ENCODE data around the gene CHADL.
"Not testable (repeated sequence)": the region's sequence is repeated elsewhere in the genome, so short reads cannot be mapped to it uniquely, and the experiment has no call there.

Gene CHADL

GRCh38 chr22:41263704-41264103 lies 23.0 kb upstream of the CHADL start:
- Mint-ChIP-seq H3K4me1 (peaks cover 6% of the 10 kb centered on the region), H3K36me3 (peaks cover 95% of the 10 kb centered on the region), H3K4me3 (no peak overlapping the region), H3K27ac (no peak overlapping the region), H3K9me3 (no peaks in the 10 kb centered on the region)
- DNase-seq (ENCODE audit: low spot score in 2 of 2) (no peak), ATAC-seq (no peak)

GRCh38 chr22:41262250-41262765 lies 21.6 kb upstream of the CHADL start:
- Mint-ChIP-seq H3K9me3 (no peaks in the 10 kb centered on the region), H3K36me3 (peaks cover 95% of the 10 kb centered on the region), H3K27ac (peak overlapping the region; percentile 61), H3K4me3 (no peak overlapping the region), H3K4me1 (peaks cover 6% of the 10 kb centered on the region)
- DNase-seq (ENCODE audit: low spot score in 2 of 2) (no peak), ATAC-seq (no peak)

GRCh38 chr22:41261541-41262249 lies 21.0 kb upstream of the CHADL start:
- H3K36me3 Mint-ChIP-seq: peaks cover 95% of the 10 kb centered on the region
- H3K4me3 Mint-ChIP-seq: no peak overlapping the region
- H3K9me3 Mint-ChIP-seq: no peaks in the 10 kb centered on the region
- peak overlapping the region; percentile 61 for H3K27ac Mint-ChIP-seq
- ATAC-seq: no peak
- no peak for DNase-seq (ENCODE audit: low spot score in 2 of 2)
- peaks cover 6% of the 10 kb centered on the region for H3K4me1 Mint-ChIP-seq

GRCh38 chr22:41260871-41261270 lies 20.1 kb upstream of the CHADL start:
- H3K27ac Mint-ChIP-seq: peak overlapping the region; percentile 23
- no peak for ATAC-seq
- no peaks in the 10 kb centered on the region for H3K9me3 Mint-ChIP-seq
- no peak for DNase-seq (ENCODE audit: low spot score in 2 of 2)
- H3K4me3 Mint-ChIP-seq: no peak overlapping the region
- peaks cover 6% of the 10 kb centered on the region for H3K4me1 Mint-ChIP-seq
- peaks cover 95% of the 10 kb centered on the region for H3K36me3 Mint-ChIP-seq

GRCh38 chr22:41259756-41260155 lies 19.0 kb upstream of the CHADL start:
- ATAC-seq; H3K4me3 Mint-ChIP-seq; H3K9me3 Mint-ChIP-seq; H3K4me1 Mint-ChIP-seq; DNase-seq (ENCODE audit: low spot score in 2 of 2); H3K27ac Mint-ChIP-seq: not testable (repeated sequence)
- peaks cover 95% of the 10 kb centered on the region for H3K36me3 Mint-ChIP-seq

DNA sequence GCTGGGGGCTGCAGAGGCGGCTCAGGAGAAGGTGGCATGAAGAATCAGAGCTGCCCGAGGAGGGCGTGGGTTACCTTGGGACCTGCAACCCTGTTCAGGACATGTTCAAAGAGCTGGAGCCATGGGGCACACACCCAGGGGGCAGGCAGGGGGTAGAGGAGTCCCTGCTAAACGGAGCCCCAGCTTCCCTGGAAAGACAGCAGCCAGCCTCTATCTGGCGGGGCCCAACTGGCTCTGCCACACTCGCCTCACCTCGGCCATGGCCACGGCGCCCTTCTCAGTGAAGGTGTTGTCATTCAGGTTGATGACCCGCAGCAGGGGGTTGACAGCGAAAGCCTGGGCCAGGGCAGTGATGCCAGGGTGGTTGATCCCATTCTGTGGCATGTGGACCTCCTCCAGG lies 17.0 kb upstream of the CHADL start:
- Mint-ChIP-seq H3K4me3 (no peak overlapping the region), H3K36me3 (peaks cover 97% of the 10 kb centered on the region), H3K27ac (no peak overlapping the region), H3K4me1 (no peaks in the 10 kb centered on the region), H3K9me3 (no peaks in the 10 kb centered on the region)
- ATAC-seq: no peak
- no peak for DNase-seq (ENCODE audit: low spot score in 2 of 2)

DNA sequence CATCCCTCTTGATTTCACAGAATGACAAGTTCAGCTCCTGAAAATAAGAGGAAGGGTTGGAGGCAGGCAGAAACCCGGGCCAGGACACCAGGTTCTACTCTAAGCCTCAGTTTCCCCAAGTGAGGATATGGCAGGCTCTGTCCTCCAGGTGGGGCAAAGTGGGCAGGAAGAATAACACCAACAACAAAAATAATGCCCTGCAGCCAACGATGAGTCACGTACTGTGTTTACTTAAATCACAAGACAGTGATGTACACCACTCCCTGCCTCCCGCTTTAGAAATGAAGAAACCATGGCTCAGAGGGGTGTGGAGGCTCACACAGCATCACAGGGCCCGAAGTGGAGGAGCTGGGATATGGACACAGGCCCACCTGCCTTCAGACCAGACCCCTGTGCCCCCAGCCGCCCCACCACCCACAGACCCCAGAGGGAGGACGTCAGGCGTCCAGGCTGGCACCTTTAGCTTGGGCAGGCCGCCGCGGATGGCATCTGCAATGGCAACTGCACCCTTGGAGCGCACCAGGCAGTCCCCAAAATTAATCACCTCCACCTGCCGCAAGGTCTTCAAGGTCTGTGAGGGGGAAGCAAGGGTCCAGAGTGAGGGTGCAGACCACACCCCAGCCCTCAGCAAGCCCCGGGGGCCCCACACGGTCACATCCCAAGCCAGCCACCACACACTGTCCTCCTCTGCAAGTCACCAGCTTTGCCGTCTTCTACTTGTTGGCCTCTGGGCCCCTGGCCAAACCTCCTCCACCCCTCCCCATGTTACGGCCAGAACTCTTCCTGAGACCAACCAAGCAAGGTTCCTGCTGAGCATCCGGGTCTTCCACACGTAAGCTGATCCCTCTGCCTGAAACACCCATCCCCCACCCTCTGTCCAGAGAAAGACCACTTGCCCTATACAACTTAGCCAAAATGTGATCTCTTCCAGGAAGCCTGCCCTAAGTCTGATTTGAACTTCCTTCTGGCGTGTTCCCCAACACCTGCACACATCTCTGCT lies 15.8 kb upstream of the CHADL start:
- Mint-ChIP-seq H3K27ac (no peak overlapping the region), H3K9me3 (no peaks in the 10 kb centered on the region), H3K36me3 (peaks cover 100% of the 10 kb centered on the region), H3K4me3 (no peak overlapping the region), H3K4me1 (no peaks in the 10 kb centered on the region)
- DNase-seq (ENCODE audit: low spot score in 2 of 2) (no peak), ATAC-seq (no peak)

- Mint-ChIP-seq H3K4me3 (no peak overlapping the region), H3K36me3 (peaks cover 100% of the 10 kb centered on the region), H3K4me1 (no peaks in the 10 kb centered on the region), H3K9me3 (no peaks in the 10 kb centered on the region), H3K27ac (peak overlapping the region; percentile 76)
- DNase-seq (ENCODE audit: low spot score in 2 of 2): no peak
- no peak for ATAC-seq
Observed at GRCh38 chr22:41254230-41254629, 13.5 kb upstream of the CHADL start.

GRCh38 chr22:41252365-41252764 lies 11.6 kb upstream of the CHADL start:
- Mint-ChIP-seq H3K36me3 (peaks cover 94% of the 10 kb centered on the region), H3K9me3 (no peaks in the 10 kb centered on the region)
- DNase-seq (ENCODE audit: low spot score in 2 of 2): no peak

GRCh38 chr22:41250127-41250526 lies 9.4 kb upstream of the CHADL start:
- Mint-ChIP-seq H3K4me3 (no peak overlapping the region), H3K27ac (no peak overlapping the region), H3K36me3 (peaks cover 94% of the 10 kb centered on the region), H3K4me1 (no peaks in the 10 kb centered on the region), H3K9me3 (no peaks in the 10 kb centered on the region)
- no peak for ATAC-seq
- no peak for DNase-seq (ENCODE audit: low spot score in 2 of 2)

More at GRCh38 chr22:41252365-41252764, 11.6 kb upstream of the CHADL start:
- no peak overlapping the region for H3K27ac Mint-ChIP-seq
- H3K4me1 Mint-ChIP-seq: no peaks in the 10 kb centered on the region
- no peak overlapping the region for H3K4me3 Mint-ChIP-seq
- ATAC-seq: no peak

- Mint-ChIP-seq H3K9me3 (no peaks in the 10 kb centered on the region), H3K36me3 (peaks cover 92% of the 10 kb centered on the region), H3K27ac (no peak overlapping the region), H3K4me1 (no peaks in the 10 kb centered on the region), H3K4me3 (no peak overlapping the region)
- DNase-seq (ENCODE audit: low spot score in 2 of 2) (no peak), ATAC-seq (no peak)
Observed at GRCh38 chr22:41249442-41249841, 8.7 kb upstream of the CHADL start.

GRCh38 chr22:41248758-41249157 lies 8.0 kb upstream of the CHADL start:
- Mint-ChIP-seq H3K27ac (no peak overlapping the region), H3K4me1 (no peaks in the 10 kb centered on the region), H3K9me3 (no peaks in the 10 kb centered on the region), H3K4me3 (no peak overlapping the region), H3K36me3 (peaks cover 85% of the 10 kb centered on the region)
- no peak for DNase-seq (ENCODE audit: low spot score in 2 of 2)
- no peak for ATAC-seq

DNA sequence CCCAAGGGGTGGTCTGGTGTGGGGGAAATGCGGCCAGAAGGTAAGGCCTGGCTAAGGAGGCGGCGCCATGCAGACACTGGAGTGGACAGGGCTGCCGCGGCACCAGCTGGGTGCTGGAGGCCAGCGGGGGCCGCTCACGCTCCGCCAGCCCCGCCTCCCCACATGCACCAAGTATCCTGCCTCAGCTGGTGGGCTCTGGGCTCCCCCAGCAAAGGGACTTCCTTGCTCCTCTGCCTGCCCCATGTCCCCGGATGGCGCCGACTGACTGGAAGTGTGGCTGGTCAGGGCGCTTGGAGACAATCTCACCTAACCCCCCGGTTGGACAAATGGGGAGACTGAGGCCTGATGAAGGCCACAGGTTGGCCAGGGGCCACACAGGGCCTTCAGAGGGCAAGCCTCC lies 7.6 kb upstream of the CHADL start:
- peaks cover 81% of the 10 kb centered on the region for H3K36me3 Mint-ChIP-seq
- no peaks in the 10 kb centered on the region for H3K9me3 Mint-ChIP-seq
- no peaks in the 10 kb centered on the region for H3K4me1 Mint-ChIP-seq
- DNase-seq (ENCODE audit: low spot score in 2 of 2) (no peak), ATAC-seq (no peak)
- H3K4me3 Mint-ChIP-seq: no peak overlapping the region
- no peak overlapping the region for H3K27ac Mint-ChIP-seq

GRCh38 chr22:41247703-41248102 lies 7.0 kb upstream of the CHADL start:
- Mint-ChIP-seq H3K4me1 (no peaks in the 10 kb centered on the region), H3K9me3 (no peaks in the 10 kb centered on the region), H3K27ac (no peak overlapping the region), H3K4me3 (no peak overlapping the region), H3K36me3 (peaks cover 74% of the 10 kb centered on the region)
- DNase-seq (ENCODE audit: low spot score in 2 of 2) (no peak), ATAC-seq (no peak)

- no peak for DNase-seq (ENCODE audit: low spot score in 2 of 2)
Observed at GRCh38 chr22:41245917-41246499, 5.3 kb upstream of the CHADL start.

More at GRCh38 chr22:41245917-41246499, 5.3 kb upstream of the CHADL start:
- H3K27ac Mint-ChIP-seq: no peak overlapping the region
- peaks cover 57% of the 10 kb centered on the region for H3K36me3 Mint-ChIP-seq
- no peaks in the 10 kb centered on the region for H3K4me1 Mint-ChIP-seq
- ATAC-seq: peak; percentile 9
- no peaks in the 10 kb centered on the region for H3K9me3 Mint-ChIP-seq
- no peak overlapping the region for H3K4me3 Mint-ChIP-seq
